ENCODE data around the gene ATP8B3.
A peak's percentile ranks its signal among the peaks of the same experiment; 100 is the strongest.

Gene ATP8B3

DNA sequence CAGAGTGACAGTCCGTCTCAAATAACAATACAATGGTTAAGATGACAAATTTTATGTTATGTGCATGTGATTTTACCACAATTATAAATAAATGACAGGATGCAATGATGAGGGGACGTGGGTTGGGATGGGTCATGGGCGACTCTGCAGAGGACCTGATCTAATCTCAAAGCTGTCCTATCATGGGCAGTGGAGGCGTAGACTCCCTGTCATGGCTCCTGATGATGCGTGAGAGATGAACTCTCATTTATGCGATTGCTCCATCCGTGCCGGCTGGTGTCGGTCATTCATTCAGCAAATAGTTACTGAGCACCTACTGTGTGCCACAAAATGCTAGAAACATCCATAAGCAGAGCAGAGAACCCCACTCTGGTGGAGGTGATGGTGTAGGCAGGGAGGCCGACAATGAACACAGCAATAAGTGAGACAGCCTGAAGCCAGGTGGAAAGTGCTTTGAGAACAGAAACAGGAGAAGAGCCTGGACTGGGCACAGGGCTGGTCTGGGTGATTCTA lies 37.9 kb upstream of the ATP8B3 start:
- DNase-seq, result no peak

DNA sequence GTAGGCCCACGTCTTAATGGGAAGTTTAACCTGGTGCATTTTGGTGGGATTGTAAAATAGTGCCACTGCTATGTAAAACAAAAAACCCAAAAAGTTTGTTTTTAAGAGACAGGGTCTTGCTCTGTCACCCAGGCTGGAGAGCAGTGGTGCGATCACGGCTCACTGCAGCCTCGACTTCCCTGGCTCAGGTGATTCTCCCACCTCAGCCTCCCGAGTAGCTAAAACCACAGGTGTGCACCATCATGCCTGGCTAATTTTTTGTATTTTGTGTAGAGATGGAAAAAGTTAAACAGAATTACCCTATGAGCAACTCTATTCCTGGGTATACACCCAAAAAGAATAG lies 37.0 kb upstream of the ATP8B3 start:
- no peak for DNase-seq

GRCh38 chr19:1848399-1849131 lies 36.5 kb upstream of the ATP8B3 start, which contains the start of gene REXO1:
TSS of gene REXO1 (minus strand) at chr19:1848483. CDS start at chr19:1848358, 125 bp downstream.
- DNase-seq, result peak; percentile 95

DNA sequence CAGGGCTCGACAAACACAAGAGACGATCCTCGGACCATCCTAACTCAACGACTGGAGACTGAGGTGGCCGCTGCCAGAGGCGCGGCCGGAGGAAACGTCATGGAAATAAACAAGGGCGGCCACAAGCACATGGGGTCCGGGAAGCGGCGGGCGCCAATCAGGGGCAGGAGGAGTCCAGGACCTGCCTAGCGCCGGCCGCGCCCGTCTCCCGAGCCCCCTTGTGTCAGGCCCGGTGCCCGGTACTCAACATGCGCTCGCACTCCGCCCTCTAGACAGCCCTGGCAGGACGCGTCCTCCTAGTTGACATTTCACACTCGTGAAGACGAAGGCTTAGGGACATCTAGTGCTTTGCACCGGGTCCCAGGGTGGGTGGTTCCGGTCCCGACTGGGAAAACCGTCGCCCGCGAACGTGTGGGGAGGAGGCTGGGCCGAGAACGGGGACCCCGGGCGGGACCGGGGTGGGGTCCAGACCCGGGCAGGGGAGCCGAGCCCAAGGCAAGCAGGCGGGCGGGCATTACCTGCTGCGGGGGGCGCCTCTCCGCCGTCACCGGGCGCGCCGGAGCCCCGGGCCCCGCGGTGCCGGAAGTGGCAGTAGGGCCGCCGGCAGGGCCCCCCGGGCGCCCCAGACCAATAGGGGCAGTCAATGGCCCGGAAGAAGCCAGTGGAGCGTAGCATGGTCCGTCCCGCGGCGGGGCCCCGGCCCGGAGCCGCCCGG lies 35.8 kb upstream of the ATP8B3 start:
- DNase-seq, result peak; percentile 53

DNA sequence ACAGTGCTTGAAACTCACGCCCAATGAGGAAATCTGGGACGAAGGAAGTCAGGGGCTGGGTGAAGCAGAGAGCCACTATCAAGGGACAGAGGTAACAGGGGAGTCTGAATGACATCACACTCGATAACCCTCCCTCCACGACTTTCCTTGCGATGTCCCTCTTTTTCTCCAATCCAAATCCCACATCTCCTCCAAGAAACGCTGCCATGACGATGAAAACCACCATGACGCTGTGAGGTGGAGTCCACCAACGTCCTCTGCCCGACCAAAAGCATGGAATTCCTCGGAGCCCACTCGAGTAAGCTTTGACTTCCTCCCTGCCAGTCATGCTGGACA lies 35.2 kb upstream of the ATP8B3 start:
- no peak for DNase-seq

DNA sequence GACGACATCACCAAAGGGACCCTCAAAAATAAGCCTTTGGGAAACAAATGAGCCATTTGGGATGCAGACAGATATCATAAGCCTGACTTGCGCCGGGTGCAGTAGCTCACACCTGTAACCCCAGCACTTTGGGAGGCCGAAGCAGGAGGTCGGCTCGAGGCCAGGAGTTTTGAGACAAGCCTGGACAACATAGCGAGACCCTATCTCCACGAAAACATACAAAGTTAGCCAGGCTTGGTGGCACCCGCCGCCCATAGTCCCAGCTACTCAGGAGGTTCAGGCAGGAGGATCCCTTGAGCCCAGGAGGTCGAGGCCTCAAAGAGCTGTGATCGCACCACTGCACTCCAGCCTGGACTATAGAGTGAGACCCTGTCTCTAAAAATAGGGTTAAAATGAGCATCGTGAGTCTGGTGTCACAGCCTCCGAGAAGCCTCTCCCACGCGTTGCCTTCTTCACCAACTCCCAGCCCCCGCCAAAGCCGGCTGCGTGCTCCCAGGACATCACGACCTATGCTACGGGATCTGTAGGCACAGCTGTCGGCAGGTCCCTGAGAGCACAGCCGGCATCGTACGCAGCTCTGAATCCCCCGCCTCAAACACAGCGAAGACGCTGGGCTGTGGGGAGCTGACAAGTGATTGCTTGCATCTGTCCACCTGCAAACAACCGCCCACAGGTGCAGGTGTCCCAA lies 34.6 kb upstream of the ATP8B3 start:
- DNase-seq, result no peak

- DNase-seq, result no peak
Observed at GRCh38 chr19:1845642-1846041, 33.6 kb upstream of the ATP8B3 start.

DNA sequence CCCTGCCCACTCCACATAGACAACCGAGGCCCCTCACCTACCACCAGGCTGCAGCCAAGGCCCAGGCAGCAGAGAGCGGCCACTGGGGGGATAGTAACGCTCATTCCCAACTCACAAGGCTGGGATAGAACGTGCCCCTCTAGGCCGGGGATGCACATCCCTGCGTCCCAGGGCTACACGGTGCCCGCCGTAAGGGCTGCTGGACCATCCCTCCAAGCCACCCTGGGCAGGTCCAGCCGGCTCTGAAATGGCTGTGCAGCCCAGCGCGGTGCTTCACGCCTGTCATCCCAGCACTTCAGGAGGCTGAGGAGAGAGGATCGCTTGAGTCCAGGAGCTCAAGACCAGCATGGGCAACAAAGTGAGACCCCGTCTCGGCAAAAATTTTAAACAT lies 33.0 kb upstream of the ATP8B3 start:
- no peak for DNase-seq

GRCh38 chr19:1844513-1845124 lies 32.5 kb upstream of the ATP8B3 start:
- DNase-seq, result no peak

GRCh38 chr19:1843646-1844394 lies 31.7 kb upstream of the ATP8B3 start:
- DNase-seq, result no peak

GRCh38 chr19:1843116-1843515 lies 31.0 kb upstream of the ATP8B3 start:
- no peak for DNase-seq

- DNase-seq, result no peak
Observed at GRCh38 chr19:1841209-1841924, 29.3 kb upstream of the ATP8B3 start.

- no peak for DNase-seq
Observed at GRCh38 chr19:1840541-1841115, 28.6 kb upstream of the ATP8B3 start.

- DNase-seq, result no peak
Observed at GRCh38 chr19:1839658-1840540, 27.8 kb upstream of the ATP8B3 start.

DNA sequence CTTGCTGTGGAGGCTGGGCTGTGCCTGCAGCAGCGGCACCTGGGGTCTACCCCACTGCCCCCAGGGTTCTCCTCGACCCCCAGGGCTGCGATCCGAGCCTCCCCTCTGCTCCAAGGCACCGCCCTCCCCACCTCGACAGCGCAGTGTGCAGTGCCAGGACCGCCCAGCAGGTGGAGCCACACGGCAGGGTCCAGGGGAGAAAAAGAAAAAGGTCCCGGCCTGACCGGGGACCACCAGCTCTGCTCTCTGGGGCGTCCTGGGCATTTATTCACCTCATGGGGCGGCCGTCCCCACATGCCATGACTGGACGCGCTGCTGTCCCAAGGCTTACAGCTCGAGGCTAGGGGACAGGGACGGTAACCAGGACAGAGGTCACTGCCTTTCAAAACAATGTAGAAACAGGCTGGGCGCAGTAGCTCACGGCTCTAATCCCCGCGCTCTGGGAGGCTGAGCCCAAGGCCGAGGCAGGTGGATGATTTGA lies 25.6 kb upstream of the ATP8B3 start:
- peak; percentile 26 for DNase-seq

- no peak for DNase-seq
Observed at GRCh38 chr19:1837222-1837565, 25.1 kb upstream of the ATP8B3 start.

GRCh38 chr19:1836458-1837221 lies 24.6 kb upstream of the ATP8B3 start:
- no peak for DNase-seq

DNA sequence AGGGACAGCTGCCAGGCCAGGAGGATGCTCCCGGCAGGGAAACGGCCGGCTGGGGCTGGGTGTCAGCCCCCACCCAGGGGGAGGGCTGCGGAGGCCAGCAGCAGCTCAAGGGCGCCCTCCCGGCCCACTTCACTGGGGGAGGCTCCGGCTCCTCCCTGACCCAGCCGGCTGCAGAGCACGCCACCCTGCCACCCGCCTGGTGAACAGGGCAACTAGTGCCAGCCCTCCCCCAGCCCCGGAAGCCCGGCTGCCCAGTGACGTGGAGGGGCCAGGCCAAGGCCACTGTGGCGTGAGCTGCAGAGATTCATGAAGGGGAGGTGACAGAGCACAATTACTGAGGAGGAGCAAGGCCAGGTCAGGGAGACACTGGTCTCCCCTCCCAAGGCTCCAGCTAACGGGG lies 21.5 kb upstream of the ATP8B3 start:
- no peak for DNase-seq

GRCh38 chr19:1832046-1832663 lies 20.1 kb upstream of the ATP8B3 start:
- DNase-seq, result no peak

Data from inflammatory macrophage treated with lipopolysaccharide for 4 hours (primary cell).